NOMO-1 treated with dmso at 0.1 percent for 144 hours (cell line): ENCODE measurements around the gene CARF.
"Not testable (repeated sequence)": the region's sequence is repeated elsewhere in the genome, so short reads cannot be mapped to it uniquely, and the experiment has no call there.

Source experiments
- DNase-seq: peaks from one replicate; lab custom pipeline; 2025; ENCODE audit not compliant: unreplicated experiment; lab: John Stamatoyannopoulos, UW

The CARF gene

GRCh38 chr2:202934456-202934855 lies 22.4 kb downstream of the CARF start:
- DNase-seq = no peak

- DNase-seq = no peak
Measured at GRCh38 chr2:202938960-202939359, 26.9 kb downstream of the CARF start.

GRCh38 chr2:202941771-202942170 lies 29.7 kb downstream of the CARF start:
- DNase-seq = no peak

GRCh38 chr2:202944408-202944807 lies 32.3 kb downstream of the CARF start:
- no peak for DNase-seq

- DNase-seq = no peak
Measured at GRCh38 chr2:202944816-202945215, 32.7 kb downstream of the CARF start.

- DNase-seq = no peak
Measured at GRCh38 chr2:202945497-202945896, 33.4 kb downstream of the CARF start.

- DNase-seq = not testable (repeated sequence)
Measured at GRCh38 chr2:202949333-202949732, 37.3 kb downstream of the CARF start.

- DNase-seq = peak; percentile 52
Measured at GRCh38 chr2:202950592-202950991, 38.5 kb downstream of the CARF start.

GRCh38 chr2:202960524-202960923 lies 48.4 kb downstream of the CARF start:
- DNase-seq = no peak

GRCh38 chr2:202963712-202964111 lies 51.6 kb downstream of the CARF start:
- DNase-seq = no peak

- no peak for DNase-seq
Measured at GRCh38 chr2:202965810-202966460, 53.9 kb downstream of the CARF start.

- not testable (repeated sequence) for DNase-seq
Measured at GRCh38 chr2:202969404-202969803, 57.3 kb downstream of the CARF start.

- DNase-seq = no peak
Measured at GRCh38 chr2:202976809-202977208, 64.7 kb downstream of the CARF start.

- no peak for DNase-seq
Measured at GRCh38 chr2:202982779-202983491, 70.9 kb downstream of the CARF start.

GRCh38 chr2:202989749-202990148 lies 77.7 kb downstream of the CARF start:
- DNase-seq = no peak

- no peak for DNase-seq
Measured at GRCh38 chr2:202990501-202990900, 78.4 kb downstream of the CARF start.

GRCh38 chr2:202997113-202997512 lies 85.0 kb downstream of the CARF start:
- DNase-seq = peak; percentile 57

GRCh38 chr2:203002054-203002821 lies 90.2 kb downstream of the CARF start:
- DNase-seq = no peak

GRCh38 chr2:203003716-203004115 lies 91.6 kb downstream of the CARF start:
- no peak for DNase-seq

GRCh38 chr2:203014456-203015199 lies 102.6 kb downstream of the CARF start, which contains the start of gene NBEAL1:
NBEAL1 (plus strand) TSS chr2:203014875; CDS start chr2:203016385, 1,510 bp downstream.
- DNase-seq = peak; percentile 93

- DNase-seq = no peak
Measured at GRCh38 chr2:203016716-203017115, 104.6 kb downstream of the CARF start.
